Cerebellar nuclear complex (tissue), 1 donor: ENCODE data around the gene RNF157.

Experiments used
- DNase-seq, 2 experiments: peaks; one replicate each; lab custom pipeline; 2025; lab: John Stamatoyannopoulos, UW

The RNF157 gene

DNA sequence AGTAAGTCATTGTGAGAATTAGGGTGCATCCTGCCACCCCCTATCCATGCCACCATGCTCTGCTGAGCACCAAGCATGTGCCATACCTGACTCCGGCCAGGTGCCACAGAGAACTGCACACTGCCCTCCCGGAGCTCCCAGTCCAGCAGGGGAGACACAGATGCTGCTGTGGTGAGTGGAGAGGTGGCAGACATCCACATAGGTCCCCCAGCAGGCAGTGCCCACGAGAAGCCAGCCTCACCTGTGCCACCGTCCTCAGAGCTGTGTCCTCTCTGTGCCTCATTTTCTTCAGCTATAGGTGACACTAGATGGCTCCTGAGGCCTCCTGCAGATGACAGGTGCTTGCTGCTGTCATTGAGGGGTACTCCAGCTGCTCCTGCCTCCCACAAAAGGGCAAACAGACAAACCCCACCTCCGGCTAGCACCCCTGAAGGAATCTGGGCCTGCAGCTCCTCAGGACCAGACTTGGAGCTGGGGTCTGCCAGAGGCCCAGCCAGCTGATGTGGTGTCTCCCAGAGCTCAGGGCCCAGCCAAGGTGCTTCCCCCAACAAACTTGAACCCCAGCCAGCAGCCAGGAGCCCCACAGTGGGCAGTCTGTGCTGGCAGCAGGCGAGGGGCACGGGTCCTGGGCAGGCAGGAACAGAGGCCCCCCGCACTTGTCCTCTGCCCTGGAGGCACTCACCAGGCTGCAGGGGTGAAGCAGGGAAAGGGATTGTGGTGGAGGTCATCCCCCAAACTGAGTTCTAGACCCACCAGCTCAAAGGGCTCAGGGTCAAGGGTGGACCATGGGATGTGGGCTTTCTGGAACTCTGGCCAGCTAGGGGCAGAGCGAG, 116.3 kb downstream of the RNF157 start:
- DNase-seq, result no peak

DNA sequence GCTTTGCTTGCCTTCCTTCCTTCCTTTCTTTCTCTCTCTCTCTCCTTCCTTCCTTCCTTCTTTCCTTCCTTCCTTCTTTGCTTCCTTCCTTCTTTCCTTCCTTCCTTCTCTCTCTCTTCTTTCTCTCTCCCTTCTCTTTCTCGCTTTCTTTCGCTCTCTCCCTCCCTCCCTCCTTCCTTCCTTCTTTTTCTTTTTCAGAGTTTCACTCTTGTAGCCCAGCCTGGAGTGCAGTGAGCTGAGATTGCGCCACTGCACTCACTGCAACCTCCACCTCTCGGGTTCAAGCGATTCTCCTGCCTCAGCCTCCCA, 117.1 kb downstream of the RNF157 start:
- no peak for DNase-seq

DNA sequence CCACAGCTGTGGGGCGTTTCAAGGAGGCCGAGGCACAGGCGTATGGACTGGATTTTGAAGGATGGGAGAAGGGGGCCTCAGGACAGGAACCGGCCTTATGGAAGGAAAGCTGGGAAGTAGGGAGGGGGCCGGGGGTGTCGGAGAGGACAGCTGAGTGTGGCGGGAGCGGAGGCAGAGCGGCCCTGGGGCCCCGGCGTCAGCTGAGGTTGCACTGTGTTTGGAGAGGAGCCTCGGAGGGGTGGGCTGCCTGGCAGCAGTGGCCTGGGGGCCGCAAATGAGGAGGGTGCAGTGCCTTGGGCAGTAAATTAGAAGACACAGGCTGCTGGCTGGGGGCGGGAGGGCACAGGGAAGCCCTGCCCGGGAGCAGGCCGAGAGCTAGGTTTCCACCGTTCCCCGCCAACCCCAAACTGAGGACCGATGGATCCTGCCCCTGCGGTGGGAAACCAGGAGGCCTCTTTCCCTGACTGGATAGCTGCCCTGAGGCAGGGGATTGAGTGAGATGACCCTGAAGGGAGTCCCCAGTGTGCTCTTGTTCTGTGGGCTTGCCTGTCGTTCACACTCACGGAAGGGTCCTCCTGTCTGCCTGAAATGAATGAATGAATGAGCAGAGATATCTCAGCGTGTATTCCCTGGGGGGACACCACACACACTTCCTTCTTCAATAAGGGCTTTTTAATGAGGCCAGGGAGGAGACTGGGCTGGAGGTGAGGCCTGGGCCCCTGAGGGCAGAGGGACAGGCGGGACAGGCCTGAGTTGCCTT, 117.7 kb downstream of the RNF157 start:
- no peak for DNase-seq

DNA sequence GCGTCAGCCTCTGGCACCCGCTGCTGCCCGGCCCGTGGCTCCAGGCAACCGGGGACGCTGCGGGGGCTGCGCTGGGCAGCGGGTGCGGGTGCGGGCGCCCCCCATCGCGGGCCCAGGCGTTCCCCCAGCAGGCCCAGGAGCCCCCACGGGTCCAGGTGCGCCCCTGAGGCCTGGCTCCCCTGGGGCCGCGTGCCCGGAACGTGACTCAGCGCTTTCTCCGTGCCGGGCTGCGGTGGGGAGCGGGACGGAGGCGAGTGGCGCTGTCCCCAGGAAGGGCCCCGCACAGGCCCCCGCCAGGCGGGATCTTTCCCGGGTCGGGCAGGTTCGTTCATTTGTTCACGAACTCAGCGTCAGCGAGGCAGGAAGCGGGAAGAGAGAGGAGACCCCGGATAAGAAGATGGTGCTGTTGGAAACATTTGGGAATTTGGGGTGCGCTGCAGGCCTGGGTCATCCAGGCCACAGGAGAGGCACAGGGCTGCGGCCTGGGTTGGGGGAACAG, 118.3 kb downstream of the RNF157 start:
- DNase-seq, result no peak

DNA sequence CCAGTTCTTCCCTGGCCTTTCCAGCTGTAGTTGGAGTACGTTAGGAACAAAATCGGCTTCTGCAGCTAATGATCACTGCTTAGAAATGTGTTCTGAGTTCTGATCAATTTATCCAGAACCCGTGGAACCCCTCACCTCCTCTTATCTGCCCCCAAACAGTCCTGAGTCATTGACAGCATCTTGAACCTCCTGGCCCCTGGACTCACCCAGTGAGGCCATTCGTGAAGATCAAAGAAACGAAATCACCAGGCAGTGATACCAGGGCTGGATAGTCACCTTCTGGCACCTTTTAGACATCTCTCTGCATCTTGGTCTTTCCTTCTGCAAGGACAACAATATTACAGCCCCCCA, 119.7 kb downstream of the RNF157 start:
- no peak for DNase-seq

DNA sequence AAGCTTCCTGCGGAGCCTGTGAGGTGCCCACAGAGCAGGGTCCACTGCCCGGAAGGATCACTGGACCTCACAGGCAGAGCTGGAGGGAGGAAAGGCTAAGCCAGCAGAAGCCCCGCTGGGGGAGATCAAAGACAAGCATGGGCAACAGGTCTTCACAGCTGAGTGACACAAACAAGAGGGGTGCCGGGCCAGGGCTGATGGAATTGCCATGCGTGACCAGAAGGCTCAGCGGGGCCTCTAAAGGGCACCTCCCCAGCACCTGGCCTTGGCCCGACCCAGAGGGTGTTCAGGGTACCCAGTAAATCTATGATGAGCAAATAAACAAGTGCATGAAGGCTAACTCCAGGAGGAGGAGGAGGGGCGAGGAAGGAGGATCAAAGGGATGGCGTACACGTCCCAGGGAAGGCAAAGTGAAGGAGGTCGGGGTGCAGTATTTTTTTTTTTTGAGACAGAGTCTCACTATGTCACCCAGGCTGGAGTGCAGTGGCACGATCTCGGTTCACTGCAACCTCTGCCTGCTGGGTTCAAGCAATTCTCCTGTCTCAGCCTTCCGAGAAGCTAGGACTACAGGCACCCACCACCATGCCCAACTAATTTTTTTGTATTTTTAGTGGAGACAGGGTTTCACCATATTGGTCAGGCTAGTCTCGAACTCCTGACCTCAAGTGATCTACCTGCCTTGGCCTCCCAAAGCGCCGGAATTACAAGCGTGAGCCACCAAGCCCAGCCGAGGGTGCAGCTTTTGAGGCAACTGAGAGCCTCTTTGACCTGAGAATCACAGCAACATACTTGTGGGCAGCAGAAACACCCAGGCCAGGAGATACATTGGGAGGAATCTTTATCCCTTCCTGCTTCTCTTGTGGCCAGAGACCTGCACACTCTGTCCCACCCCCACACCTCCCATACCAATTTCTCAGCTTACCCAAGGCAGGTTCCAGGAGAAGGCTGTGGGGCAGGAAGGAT, 120.6 kb downstream of the RNF157 start:
- no peak for DNase-seq

DNA sequence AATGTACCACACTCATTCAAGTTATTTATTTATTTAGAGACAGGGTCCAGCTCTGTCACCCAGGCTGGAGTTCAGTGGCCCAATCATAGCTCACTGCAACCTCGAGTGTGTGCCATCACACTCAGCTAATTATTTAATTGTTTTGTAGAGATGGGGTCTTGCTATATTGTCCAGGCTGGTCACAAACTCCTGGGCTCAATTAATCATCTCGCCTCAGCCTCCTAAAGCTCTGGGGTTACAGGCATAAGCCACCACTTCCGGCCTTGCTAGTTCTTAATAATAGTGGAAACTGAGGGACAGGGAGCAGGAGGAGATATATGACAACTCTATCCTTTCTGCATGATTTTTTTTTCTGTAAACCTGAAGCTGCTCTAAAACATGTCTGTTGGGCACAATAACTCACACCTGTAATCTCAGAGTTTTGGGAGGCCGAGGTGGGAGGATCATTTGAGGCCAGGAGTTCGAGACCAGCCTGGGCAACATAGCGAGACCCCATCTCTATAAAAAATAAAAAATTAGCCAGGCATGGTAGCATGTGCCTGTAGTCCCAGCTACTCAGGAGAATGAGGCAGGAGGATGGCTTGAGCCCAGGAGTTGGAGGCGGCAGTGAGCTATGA, 125.0 kb downstream of the RNF157 start:
- DNase-seq, result no peak

DNA sequence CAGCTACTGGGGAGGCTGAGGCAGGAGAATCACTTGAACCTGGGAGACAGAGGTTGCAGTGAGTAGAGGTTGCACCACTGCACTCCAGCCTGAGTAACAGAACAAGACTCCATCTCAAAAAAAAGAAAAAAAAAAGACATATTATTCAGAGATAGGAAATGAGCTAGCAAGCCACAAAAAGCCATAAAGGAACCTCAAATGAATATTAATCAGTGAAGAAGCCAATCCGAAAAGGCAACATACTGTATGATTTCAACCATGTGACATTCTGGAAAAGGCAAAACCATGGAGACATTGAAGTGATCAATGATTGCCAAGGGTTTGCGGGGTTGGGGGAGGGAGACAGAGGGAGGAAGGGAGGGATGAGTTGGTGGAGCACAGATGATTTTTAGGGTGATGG, 128.3 kb downstream of the RNF157 start:
- no peak for DNase-seq

DNA sequence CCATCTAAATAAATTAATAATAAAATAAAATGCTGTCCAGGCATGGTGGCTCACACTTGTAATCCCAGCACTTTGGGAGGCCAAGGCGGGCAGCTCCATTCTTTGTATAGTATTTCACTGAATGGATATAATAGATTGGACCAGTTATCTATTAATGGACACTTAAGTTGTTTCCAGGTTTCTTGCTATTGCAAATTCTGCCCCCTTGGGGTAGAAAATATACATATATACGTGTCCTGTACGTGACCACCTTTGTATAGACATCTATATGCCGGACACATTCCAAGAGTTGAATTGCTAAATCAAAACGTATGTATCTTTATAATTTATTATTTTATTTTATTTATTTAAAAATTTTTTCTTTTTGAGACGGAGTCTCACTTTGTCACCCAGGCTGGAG, 132.8 kb downstream of the RNF157 start:
- DNase-seq, result no peak

DNA sequence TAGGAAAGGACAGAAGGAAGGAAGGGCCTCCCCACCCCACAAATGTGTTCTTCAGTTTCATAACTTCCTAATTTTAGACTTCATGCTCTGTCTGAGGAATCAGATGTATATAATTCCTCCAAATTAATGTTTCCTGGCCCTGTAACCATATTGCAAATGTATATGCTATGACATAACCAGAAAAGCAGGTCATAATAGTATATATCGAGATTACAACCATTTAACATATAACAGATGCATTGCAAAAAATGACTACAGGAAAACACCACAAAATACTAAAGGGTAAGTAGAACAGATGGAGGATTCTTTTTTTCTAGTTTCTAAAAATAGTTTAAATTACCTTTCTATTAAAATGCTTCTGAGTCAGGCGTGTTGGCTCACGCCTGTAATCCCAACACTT, 133.6 kb downstream of the RNF157 start:
- DNase-seq, result no peak

DNA sequence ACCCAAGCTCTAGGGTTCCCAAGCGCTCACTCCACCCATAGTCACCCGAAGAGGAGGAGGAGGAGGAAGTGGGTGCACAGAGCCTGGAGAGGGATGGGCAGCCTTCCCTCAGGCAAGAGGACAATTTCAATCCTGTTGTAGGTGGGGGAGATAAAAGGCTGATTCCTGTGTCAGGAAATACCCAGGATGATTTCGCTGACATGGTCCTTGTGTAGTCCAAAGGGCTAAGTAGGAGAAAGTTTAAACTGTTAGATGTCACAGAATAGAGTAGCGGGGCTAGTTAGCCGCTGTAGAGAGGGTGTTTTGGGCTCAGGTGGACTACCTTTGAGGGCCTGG, 135.4 kb downstream of the RNF157 start:
- DNase-seq, result no peak

DNA sequence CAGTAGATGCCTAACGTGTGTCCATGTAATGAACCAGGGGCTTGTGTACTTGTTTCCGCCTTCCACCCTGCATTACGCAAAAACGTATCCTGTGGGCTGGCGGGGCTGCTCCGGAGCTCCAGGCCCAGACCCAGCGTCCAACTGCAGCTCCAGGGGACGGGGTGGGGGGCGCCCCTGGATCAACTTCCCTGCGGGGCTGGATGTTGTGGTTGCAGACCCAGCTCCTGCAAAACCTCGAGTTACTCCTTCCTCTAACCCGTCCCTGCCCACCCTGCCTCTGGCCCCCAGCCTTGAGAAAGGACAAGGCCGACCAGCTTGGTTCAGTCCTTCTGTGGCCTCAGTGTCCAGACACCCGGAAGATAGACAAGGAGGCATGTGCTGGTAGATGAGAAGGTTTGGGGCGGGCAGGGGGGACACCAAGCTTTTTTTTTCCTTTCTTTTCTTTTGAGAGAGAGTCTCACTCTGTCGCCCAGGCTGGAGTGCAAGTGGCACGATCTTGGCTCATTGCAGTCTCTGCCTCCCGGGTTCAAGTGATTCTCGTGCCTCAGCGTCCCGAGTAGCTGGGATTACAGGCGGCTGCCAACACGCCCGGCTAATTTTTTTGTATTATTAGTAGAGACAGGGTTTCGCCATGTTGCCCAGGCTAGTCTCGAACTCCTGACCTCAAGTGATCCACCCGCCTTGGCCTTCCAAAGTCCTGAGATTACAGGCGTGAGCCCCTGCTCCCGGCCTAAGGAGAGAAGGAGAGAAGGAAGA, 136.0 kb downstream of the RNF157 start:
- no peak for DNase-seq

DNA sequence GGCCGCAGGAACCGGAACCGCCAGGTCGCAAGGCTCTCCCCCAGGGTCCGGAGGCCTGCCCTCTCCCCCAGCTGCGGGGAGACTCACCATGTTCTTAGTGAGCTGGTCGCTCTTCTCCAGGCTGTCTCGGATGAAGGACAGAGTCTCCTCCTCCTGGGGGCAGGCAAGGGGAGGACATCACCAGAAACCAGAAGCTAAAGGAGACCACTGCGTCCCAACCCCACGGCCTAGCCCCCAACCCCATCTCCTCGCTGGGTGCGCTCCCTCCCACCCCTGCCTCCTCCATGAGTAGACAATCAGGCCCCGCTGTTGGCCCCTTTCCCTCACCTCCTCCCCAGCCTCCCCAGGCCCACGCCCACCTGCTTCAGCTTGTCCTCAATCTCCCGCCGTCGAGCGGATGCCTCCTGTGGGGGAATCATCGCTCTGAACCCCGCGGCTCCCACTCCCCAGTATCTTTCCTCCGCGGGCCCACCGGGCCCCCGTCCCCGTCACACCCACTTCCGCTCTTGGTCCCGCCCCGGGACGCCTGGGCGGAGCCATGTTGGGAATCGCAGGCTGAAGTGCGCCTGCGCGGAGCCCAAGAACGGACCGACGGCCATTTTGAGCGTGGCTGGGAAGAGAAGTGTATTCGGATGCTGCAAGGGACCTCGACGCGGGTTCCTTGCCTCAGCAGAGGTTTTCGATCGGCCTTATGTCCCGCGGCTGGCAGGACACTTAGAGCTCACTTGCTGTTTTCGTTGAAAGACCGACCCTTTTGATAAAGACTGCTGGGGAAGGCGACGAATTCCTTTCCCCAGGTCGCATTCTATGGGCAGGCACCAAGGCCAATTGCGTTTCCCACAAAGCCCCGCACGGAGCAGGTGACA, 136.8 kb downstream of the RNF157 start, which contains the start of gene EXOC7:
TSS of gene EXOC7 (minus strand) at position 514 of the 866 bp plus-strand sequence. CDS start at position 419, 95 bp downstream.
- peak in 1 of 2 experiments; percentile 51 for DNase-seq

DNA sequence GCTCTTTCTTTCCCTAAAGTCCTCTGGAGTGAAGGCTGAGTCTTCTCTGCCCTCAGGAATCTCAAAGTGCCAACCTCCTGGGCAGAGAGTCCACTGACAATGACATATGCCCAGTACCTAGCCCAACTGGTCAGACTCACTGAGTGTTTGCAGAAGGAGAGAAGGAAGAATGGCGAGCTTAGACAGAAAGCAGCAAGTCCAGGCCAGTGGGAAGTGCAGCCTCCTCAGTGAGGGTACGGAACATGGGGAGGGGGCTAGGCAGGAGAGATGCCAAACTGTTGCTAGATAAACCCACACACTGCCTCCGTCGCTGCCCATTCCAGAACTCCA, 137.4 kb downstream of the RNF157 start:
- no peak for DNase-seq

DNA sequence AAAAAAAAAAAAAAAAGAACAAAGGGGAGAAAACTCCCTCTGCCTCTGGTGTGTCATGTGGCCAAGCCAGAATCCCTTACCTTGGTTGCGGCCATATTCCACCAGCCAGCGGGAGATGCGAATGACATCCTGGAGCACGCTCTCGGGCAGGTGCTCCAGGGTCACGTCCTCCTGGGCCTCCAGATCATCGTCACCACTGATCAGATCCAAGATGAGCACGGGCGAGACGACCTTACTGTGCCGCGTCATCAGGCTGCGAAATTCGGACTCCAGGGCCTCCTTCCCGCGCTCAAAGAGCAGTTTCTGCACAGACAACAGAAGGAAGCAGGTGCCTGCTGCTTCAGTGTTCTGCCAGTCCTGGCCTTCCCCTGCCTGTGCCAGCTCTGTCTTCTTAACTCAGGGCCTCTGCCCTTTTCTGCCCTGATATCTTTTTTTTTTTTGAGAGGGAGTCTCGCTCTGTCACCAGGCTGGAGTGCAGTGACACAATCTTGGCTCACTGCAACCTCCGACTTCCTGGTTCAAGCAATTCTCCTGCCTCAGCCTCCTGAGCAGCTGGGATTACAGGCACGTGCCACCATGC, 142.5 kb downstream of the RNF157 start:
- DNase-seq, result no peak

DNA sequence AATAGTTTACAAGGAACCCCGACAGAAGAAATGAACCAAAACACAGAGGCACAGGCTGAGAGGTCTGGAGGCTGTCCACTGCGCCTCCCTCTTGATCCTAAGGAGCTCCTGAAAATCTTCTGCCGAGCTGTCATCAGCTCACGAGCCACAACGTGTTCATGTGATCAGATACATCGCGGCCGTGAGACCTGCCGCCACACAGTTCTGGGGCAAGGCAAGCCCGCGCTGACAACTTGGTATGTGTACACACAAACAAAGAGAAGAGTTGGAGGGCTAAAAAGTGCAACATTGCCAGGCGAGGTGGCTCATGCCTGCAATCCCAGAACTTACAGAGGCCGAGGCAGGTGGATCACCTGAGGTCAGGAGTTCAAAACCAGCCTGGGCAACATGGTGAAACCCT, 144.3 kb downstream of the RNF157 start:
- DNase-seq, result no peak

DNA sequence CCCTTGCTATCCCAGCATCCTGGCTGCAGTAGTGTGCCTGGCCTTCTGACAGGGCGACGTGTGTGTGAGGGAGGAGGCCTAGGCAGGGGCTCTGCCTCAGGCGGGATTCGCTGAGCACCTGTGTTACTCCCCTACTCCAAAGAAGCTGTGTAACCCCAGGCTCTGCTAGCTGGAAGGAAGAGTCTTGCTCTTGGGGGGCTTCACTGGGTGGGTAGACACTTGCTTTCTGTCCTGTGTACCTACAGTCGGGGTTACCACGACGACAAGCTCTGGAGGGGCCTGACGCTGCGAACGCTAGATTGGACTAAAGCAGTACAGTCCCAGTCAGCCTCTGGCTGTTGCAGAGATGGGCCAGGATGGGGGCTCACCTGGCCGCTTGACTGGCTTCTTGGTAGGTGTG, 146.2 kb downstream of the RNF157 start:
- no peak for DNase-seq

DNA sequence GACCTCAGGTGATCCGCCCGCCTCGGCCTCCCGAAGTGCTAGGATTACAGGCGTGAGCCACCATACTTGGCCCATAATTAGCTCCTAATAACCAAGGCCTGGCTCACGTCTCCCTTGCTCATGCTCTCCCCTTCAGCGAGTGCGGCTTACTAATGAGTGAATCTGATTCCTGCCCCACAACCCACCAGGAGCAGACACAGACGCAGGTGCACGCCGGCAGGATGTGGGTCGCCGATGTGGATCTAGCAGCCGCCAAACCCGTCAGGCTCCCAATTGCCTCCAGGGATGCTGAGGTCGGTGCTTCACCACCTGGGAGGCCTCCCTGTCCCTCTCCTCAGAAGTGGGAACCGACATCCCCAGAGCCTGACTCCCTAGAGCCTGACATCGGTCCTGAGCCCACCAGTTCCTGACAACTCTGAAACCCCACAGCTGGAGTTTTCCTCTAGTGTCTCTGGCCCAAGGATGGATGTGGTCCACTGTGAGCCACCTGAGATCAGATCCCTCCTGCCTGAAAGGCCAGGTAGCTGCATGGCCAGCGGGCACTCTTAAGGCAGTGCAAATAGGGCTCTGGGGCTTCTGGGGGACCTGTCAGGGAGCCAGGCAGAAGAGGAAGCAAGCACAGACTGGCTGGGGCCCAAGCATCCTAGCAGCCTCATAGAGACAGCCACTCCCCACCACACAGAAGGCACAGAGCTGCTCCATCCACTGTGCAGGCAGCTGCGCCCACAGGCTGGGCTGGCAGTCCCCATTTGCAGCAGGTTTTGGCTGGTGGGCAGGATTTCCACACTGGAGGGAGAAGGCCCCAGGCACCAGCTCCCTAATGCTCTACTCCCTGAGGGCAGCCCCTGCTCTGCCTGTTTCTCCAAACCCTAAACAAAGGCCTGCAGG, 147.5 kb downstream of the RNF157 start:
- DNase-seq, result no peak
